22Rv1 (cell line): ENCODE data around the gene SENP7.

Experiments used
- CTCF ChIP-seq: fragments of 450-650 bp; IDR thresholded peaks from 2 replicates; pipeline ENCODE4 v1.5.1; 2017; ENCODE audit warnings: mild to moderate bottlenecking
- ZFX ChIP-seq: fragments of 450-650 bp; IDR thresholded peaks from 2 replicates; pipeline ENCODE4 v1.6.1; 2017; ENCODE audit warnings: antibody characterized with exemption, borderline replicate concordance

- no peak for TF ChIP-seq CTCF
- TF ChIP-seq ZFX = no peak
Observed at GRCh38 chr3:101478980-101479379, 34.0 kb downstream of the SENP7 start.
